HG03571 (cell line): ENCODE data around the gene FLT1.

Experiments used
- ATAC-seq: cut with Tn5 transposase; IDR thresholded peaks from one replicate; pipeline ENCODE4 v1.9.1; 2021; ENCODE audit not compliant: unreplicated experiment

The FLT1 gene

GRCh38 chr13:28258417-28258816 is 236.5 kb downstream of the FLT1 start:
- ATAC-seq, result no peak

- no peak for ATAC-seq
Measured at GRCh38 chr13:28257305-28257704, 237.6 kb downstream of the FLT1 start.

GRCh38 chr13:28252547-28252946 is 242.4 kb downstream of the FLT1 start:
- no peak for ATAC-seq

GRCh38 chr13:28251466-28251865 is 243.5 kb downstream of the FLT1 start:
- no peak for ATAC-seq

GRCh38 chr13:28250542-28250941 is 244.4 kb downstream of the FLT1 start:
- ATAC-seq, result no peak
